NCI-H345 treated with DMSO at 0.1 percent for 48 hours (cell line): ENCODE measurements around the gene SLC39A2.

Source experiments
- DNase-seq: peaks from one replicate; lab custom pipeline; 2025; ENCODE audit not compliant: unreplicated experiment; lab: John Stamatoyannopoulos, UW

The SLC39A2 gene

DNA sequence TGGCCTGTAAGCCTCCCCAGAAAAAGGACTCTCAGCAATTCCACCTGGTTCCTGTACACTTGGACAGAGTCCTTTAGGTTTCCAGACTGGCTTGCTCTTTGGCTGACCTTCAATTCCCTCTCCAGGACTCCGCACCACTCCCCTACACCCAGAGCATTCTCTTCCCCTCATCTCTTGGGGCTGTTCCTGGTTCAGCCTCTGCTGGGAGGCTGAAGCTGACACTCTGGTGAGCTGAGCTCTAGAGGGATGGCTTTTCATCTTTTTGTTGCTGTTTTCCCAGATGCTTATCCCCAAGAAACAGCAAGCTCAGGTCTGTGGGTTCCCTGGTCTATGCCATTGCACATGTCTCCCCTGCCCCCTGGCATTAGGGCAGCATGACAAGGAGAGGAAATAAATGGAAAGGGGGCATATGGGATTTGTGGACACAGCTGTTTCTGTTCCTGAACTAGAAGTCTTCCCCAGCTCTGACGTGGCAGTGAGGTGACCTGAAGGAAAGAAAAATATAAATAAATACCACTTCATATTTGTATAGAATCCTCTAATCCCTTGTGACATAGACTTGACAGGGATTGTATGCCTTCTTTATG lies 44.4 kb downstream of the SLC39A2 start:
- DNase-seq = no peak

- no peak for DNase-seq
These were observed 45.0 kb downstream of the SLC39A2 start for GRCh38 chr14:21043974-21044618.

DNA sequence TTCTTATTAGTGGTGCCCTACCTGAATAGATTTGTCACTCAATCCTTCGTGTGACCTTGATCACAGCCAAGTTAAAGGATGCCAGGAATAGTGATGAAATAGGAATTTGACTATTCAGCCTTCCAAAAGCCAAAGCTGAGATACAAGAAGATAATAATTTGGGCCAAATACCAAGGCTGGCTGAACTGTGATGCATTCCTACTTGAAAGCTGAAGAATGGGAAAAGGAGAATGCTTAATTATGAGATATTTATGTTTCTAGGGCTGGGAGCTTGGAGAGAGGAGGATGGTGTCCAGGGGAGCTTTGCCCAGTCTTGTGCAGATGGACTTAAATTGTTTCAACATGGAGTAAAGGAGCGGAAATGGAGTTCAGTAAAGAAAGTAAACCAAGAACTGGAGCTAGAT lies 48.3 kb downstream of the SLC39A2 start:
- DNase-seq = no peak

DNA sequence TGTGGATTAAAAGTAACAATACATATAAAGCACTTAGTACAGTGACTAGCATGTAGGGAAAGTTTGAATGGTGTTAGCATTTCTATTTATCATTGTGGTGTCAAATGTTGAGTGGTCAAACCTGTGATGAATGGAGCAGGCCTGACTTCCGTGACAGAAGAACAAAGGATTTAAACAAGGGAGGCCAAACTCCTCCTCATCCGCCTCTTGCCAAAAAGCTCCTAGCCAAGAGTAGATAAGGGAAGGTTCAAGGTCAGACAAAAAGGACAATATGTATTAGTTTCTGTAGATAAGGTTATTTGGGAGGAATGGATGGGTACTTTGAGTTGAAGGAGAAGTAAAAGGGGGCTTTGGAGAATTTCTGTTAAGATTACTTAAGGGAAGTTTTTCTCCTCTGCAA lies 49.5 kb downstream of the SLC39A2 start:
- DNase-seq = no peak

DNA sequence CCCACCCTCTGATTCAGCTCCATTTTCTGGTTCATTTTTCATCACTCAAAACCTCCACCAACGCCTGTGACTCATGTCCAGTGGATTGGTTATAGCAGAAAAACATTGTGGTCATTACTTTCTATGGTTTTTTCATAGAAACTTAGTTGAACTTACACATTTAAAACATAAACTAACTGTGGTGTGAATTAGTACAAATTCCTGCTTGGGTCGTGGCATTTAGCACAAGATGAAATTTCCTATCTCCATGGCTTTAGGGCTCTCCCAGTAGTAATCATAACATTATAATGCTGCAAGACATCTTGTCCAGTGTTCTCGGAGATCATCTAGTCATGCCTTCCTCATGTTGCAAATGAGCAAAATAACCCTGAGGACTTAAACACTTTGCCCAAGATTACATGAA lies 50.2 kb downstream of the SLC39A2 start:
- no peak for DNase-seq

DNA sequence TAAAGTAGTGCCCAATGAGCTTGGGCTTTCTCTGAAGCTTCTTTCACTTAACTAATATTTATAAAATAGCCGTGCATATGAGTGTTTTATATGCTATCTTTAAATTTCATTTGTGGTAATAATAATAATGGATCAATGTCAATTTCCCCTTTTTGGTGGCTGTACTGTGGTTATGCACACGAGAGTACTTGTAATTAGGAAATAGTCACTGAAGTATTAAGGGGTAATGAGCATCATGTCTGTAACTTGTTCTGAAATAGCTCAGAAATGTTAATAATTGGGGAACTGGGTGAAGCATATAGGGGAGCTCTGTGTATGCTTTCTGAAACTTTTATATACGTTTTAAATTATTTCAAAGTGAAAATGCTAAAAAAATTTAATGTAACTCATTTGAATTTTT lies 51.5 kb downstream of the SLC39A2 start:
- no peak for DNase-seq
